ENCODE results near the gene ZNF780A.

ZNF780A gene

DNA sequence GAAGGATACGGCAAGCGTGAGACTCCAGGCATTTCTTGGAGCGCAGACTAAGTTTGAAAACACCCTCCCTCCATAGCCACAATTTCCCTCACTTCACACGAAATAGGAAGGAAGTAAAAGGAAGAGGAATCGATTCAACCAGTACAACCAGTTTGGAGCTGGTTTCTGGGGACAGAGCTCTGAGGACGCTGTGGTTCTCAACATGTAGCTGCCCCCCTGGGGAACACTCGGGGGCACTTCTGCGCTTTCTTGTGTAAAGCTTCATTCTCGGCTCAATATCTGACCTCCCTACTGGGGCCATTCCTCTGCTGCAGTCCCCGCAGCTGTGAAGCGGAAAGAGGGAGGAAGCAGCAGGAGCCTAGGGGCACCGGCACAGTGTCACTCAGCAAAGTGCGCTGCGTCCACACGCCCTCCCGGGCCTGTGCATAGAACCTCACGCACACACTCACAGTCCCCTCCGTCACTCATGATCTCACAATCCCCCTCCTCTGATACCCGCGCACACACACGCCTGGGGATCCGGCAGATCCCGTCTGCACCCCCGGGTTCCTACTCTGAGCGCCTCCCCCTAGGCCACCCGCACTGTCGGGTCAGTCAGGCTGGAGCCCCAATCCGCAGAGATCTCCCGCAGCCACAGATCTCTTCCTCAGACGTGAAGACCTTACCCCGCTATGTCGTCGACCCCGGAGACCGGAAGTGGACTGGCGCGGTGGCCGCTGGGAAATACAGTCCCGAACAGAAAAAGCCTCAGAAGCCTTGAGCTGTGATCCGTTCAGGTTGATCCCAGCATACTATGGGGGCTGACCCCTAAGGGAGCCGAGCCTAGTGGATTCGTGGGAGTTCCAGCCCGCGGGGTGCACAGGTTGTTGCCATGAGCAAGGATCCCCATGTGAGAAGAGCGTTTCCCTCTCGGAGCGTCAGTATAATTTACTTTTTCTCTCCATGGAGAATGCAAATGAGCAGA lies at the start of gene ZNF780A (continued):
- TF ChIP-seq ZNF670 (tag by site-specific recombination; IDR thresholded peaks at IDR 0.05; ENCODE audit: low read depth) = no peak
- no peak; the same call in 1 of the 2 replicates for TF ChIP-seq SCRT2 (tag by site-specific recombination; IDR thresholded peaks at IDR 0.05)
- TF ChIP-seq ZNF837 (tag by site-specific recombination; IDR thresholded peaks at IDR 0.05) = no peak
- TF ChIP-seq ZNF529 (tag by site-specific recombination; IDR thresholded peaks at IDR 0.05; ENCODE audit: insufficient replicate concordance) = no peak
- no peak for TF ChIP-seq ZNF175 (tag by site-specific recombination; IDR thresholded peaks at IDR 0.05)
- no peak for TF ChIP-seq ZNF433 (tag by site-specific recombination; IDR thresholded peaks at IDR 0.05; ENCODE audit: low read depth)
- no peak for TF ChIP-seq ZNF302 (tag by site-specific recombination; IDR thresholded peaks at IDR 0.05; ENCODE audit: low read depth)
- TF ChIP-seq ZNF155 (tag by site-specific recombination; IDR thresholded peaks at IDR 0.05) = no peak
- TF ChIP-seq ZNF843 (tag by site-specific recombination; IDR thresholded peaks at IDR 0.05) = peak; percentile 80
- peak; percentile 70; the same call in 1 of the 2 replicates for TF ChIP-seq ZNF10 (tag by site-specific recombination; IDR thresholded peaks at IDR 0.05)
- TF ChIP-seq ZNF174 (tag by site-specific recombination; IDR thresholded peaks at IDR 0.05) = no peak
- no peak for TF ChIP-seq ZNF677 (tag by site-specific recombination; IDR thresholded peaks at IDR 0.05)
- TF ChIP-seq ZNF26 (tag by site-specific recombination; IDR thresholded peaks at IDR 0.05) = no peak
- TF ChIP-seq ZBTB11 (tag by site-specific recombination; conservative IDR thresholded peaks at IDR 0.05; ENCODE audit: low read depth) = peak; percentile 93
- peak; percentile 95 for TF ChIP-seq PATZ1 (tag by site-specific recombination; IDR thresholded peaks at IDR 0.05)
- TF ChIP-seq OSR2 (tag by site-specific recombination; IDR thresholded peaks at IDR 0.05) = no peak
- TF ChIP-seq, protein P1, sequence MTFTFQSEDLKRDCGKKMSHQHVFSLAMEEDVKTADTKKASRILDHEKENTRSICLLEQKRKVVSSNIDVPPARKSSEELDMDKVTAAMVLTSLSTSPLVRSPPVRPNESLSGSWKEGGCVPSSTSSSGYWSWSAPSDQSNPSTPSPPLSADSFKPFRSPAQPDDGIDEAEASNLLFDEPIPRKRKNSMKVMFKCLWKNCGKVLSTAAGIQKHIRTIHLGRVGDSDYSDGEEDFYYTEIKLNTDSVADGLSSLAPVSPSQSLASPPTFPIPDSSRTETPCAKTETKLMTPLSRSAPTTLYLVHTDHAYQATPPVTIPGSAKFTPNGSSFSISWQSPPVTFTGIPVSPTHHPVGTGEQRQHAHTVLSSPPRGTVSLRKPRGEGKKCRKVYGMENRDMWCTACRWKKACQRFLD (tag by site-specific recombination; IDR thresholded peaks at IDR 0.05) = no peak
- TF ChIP-seq, protein P2, sequence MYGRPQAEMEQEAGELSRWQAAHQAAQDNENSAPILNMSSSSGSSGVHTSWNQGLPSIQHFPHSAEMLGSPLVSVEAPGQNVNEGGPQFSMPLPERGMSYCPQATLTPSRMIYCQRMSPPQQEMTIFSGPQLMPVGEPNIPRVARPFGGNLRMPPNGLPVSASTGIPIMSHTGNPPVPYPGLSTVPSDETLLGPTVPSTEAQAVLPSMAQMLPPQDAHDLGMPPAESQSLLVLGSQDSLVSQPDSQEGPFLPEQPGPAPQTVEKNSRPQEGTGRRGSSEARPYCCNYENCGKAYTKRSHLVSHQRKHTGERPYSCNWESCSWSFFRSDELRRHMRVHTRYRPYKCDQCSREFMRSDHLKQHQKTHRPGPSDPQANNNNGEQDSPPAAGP (tag by site-specific recombination; IDR thresholded peaks at IDR 0.05) = peak; percentile 96
- TF ChIP-seq ZNF391 (tag by site-specific recombination; IDR thresholded peaks at IDR 0.05; ENCODE audit: borderline replicate concordance, low read depth) = peak; percentile 93; the same call in 1 of the 2 replicates
- TF ChIP-seq HOXA7 (CRISPR knock-in tag; IDR thresholded peaks at IDR 0.05; ENCODE audit: borderline replicate concordance) = no peak
- 0 out of 2 replicates have a peak, but pooled peaks have one; percentile 61 for TF ChIP-seq RBAK (tag by site-specific recombination; IDR thresholded peaks at IDR 0.05)
- no peak; the same call in 1 of the 2 replicates for TF ChIP-seq ZNF701 (tag by site-specific recombination; IDR thresholded peaks at IDR 0.05)
- TF ChIP-seq OVOL3 (tag by site-specific recombination; IDR thresholded peaks at IDR 0.05) = peak; percentile 83
- TF ChIP-seq ZNF37A (tag by site-specific recombination; IDR thresholded peaks at IDR 0.05) = no peak
- no peak for TF ChIP-seq ZFP41 (tag by site-specific recombination; IDR thresholded peaks at IDR 0.05; ENCODE audit: borderline replicate concordance)
- no peak for TF ChIP-seq ZNF830 (tag by site-specific recombination; IDR thresholded peaks at IDR 0.05; ENCODE audit: low read depth)
- peak; percentile 99 for TF ChIP-seq ZNF501 (tag by site-specific recombination; IDR thresholded peaks at IDR 0.05)
- TF ChIP-seq, protein P3, sequence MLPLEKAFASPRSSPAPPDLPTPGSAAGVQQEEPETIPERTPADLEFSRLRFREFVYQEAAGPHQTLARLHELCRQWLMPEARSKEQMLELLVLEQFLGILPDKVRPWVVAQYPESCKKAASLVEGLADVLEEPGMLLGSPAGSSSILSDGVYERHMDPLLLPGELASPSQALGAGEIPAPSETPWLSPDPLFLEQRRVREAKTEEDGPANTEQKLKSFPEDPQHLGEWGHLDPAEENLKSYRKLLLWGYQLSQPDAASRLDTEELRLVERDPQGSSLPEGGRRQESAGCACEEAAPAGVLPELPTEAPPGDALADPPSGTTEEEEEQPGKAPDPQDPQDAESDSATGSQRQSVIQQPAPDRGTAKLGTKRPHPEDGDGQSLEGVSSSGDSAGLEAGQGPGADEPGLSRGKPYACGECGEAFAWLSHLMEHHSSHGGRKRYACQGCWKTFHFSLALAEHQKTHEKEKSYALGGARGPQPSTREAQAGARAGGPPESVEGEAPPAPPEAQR (tag by site-specific recombination; IDR thresholded peaks at IDR 0.05) = 0 out of 2 replicates have a peak, but pooled peaks have one; percentile 34
- no peak for TF ChIP-seq YY1 (tag by site-specific recombination; IDR thresholded peaks at IDR 0.05)

Data from HEK293 (cell line).